GM19193 (cell line): ENCODE results near the gene ITGA5.

Experiments used
- POLR2A ChIP-seq: IDR thresholded peaks from 4 replicates; pipeline ENCODE4 v1.6.1; 2011; ENCODE audit not compliant: insufficient read depth, insufficient read length; ENCODE audit errors: extremely low read depth

The ITGA5 gene

DNA sequence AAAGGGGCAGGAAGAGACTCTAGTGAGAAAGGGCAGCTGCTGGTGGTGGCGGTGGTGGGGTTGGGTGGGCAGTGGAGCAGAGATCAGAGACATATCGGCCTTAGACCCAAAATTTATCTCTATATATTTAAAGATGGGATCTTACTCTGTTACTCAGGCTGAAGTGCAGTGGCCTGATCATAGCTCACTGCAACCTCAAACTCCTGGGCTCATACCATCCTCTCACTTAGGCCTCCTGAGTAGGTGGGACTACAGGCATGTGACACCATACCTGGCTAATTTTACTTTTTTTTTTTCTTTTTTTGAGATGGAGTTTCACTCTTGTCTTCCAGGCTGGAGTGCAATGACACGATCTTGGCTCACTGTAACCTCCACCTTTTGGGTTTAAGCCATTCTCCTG is 18.6 kb upstream of the ITGA5 start:
- TF ChIP-seq POLR2A: no peak

DNA sequence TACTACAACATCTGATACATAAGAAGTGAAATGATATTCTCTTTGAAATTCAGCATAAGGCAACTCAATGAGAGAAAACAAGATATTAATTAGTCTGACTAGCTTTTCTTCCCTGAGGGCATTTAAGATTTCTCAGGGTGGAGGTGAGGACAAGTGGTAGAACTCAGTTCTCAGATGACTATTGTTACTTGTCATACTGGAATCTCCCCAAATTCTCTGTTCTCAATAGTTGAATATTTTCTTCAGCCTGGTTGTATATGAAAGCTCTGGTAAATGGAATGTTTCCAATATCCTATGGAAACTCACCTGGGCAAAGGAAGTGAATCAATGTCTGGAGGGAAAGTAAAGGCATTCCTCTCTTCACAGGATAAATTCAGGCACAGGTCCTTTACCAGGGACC is 18.2 kb upstream of the ITGA5 start:
- TF ChIP-seq POLR2A: no peak

DNA sequence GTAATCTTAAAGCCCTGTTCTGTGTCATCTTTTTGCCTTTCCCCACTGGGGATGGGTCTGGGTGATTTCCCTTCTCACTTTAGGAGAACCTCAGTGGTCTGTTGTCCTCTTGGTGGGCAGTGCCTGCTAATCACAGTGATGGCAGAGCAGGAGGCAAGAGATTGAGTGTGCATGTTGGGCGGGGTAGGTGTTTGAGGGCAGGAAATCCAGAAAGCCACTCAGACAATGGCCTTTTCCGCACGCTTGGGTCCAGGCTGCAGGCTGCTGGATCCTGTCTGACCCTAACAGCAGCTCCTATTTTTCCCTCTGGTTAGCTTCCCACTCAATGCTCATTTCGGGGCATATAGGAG is 13.7 kb upstream of the ITGA5 start:
- no peak for TF ChIP-seq POLR2A

DNA sequence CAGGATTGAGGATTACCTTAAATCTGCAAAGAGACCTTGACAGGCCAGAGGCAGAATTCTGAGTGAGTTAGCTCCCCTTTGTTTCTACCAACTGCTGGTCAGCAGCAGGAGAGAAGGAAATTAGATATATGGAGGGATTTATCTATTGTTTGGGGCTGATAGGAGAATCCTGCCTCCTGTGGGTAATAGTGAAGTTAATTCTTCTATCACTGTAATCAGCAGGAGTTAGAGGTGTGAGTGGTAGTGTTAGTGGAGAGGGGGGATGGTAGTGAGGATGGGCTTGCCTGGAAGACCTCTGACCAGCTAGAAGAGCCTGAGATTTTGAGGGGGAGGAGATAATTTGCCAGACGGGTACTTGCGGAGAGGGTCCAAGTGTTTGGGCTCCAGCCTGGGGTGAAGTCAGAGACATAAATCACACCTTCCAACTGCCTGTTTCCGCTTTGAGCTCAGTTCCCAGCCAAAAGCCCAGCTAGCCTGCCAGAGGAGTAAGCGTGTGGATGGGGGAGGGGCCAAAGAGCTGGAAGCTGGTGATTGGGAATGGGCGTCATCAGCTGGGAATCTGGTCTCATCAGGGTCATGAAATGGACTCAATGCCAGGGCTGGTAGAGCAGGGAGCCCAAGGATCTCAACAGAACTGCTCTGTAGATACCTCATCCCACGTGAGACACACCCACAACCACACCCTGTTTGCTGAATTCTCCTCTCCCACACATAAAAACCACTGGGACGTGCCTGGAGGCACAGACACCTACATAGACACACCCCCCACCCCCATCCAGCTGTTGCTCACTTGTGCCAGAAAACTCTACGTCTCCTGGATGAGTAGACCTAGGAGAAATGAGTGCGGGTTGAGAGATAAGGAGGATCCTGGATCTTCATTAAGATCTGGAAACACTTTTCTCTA is 13.1 kb upstream of the ITGA5 start:
- no peak for TF ChIP-seq POLR2A

DNA sequence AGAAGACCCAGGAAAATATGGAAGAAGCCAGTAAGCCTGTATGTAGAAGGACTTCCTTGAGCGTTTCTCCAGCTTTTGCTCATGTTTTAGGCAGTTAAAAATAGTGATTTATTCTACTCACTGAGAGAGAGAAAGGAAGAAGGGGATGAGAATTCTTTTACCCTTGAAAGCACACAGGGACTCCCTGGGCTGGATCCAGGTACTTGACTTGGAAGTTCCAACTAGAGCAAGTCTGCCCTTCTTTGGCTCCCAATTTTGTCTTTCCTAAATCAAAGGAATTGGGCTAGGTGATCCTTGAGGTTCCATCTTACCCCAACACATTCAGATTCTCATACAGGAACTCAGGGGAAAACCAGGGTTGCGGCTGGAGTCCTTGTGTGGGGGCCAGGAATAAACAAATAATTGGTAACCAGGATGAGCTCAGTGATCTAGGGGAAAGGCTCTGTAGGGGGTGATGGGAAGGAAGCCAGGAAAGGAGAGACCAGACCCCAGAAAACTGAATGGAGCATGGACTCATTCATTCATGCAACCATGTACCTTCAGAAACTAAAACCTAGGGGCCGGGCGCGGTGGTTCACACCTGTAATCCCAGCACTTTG is 11.5 kb upstream of the ITGA5 start:
- no peak for TF ChIP-seq POLR2A

DNA sequence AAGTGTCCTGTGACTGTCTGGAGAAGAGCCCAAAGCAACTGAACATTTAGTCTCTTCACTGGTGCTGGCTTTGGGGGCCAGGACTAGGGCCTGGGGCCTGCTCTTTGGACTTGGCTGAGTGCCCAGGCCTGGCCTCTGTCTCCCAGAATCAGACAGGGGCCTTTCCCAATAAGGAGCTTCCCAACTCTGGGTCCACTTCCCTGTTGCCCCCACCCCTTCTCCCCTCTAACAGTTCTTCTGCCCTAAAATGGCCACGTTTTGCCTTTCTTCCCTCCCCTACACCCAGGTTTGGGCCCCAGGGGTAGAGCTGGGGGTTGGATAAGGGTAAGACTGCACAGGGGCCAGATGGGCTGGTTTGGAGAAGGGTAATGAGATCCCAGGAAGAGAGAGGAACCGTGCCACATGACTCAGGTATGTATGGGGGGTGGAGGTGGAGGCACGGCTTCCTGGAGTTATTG is 10.0 kb upstream of the ITGA5 start:
- TF ChIP-seq POLR2A: no peak

DNA sequence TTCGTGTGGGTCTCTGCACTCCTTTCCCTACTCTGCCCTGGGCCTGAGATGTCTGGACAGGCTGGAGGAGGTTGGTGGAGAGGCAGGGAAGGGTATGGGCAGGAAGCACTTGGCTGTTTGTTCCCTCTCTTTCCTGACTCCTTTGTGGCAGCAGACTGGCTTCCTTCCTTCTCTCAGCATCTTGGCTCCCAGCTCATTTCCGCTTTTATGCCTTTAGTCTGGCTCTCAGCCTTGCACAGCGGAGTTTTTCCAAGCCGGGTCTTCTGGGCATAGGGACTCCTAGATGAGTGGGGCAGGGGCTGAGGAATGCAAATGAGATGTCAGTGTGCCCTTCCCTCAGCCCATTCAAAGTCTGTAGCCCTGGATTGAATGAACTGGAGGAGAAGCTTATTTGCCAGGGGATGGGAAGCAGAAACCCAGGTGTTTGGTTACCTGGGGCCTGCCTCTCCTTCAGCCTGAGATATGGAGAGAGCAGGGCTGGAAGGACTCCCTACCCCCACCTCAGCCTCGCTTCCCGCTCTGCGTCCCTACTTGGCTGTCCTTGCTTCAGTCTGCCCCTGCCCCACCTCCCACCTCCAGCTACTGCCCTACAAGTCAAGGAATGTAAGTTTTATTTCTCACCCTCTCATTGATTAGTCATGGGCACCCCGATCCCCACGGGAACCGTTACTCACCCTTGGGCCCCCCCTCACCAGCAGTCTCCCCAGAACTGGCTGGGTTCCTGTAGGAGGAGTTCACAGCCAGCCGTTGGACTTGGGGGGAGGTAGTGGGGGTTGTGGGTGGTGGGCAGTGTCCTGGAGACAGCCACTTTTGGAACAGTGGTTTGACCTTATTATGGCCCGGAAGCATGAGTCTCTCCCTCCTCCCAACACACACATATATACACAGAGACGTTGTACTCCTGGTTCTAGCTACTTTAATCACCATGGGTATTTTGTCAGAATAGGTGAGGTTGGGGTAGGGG is 9.3 kb upstream of the ITGA5 start:
- no peak for TF ChIP-seq POLR2A

DNA sequence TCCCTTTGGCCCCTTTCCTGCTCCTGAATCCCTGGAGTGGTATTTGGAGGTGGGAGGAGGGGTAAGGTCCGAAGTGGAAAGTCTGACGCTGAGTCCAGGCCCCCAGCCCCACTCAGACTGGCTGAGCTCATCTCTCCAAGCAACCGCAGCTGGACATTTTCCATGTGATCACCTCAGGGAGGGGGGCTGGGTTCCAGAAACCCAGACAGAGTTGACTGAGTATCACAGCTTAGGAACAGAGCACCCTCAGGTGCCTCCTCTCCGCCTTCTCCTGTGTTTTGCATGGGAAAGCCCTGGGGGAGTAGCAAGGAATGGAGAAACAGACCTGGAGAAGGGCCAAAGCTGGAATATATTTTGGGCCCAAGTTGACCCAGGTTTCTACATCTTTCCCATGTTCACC is 8.0 kb upstream of the ITGA5 start:
- no peak for TF ChIP-seq POLR2A

DNA sequence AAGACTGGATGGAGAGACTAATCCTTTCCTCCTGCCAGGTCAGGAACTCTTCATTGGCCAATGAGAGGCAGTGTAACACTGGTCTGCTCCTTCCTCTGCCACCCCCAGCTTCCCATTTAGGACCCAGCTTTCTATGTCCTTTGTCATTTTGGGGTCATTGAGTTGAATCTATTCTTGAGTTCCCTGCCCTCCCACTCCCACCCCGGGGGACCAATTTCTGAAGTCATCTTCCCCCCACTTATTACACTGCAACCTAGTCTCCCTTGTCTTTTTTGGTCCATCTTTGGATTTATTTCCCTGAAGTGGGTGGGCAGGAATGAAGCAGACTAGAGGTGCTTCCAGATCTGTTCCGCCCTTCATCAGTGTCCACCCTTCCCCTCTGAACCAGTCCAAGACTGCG is 7.6 kb upstream of the ITGA5 start:
- no peak for TF ChIP-seq POLR2A

DNA sequence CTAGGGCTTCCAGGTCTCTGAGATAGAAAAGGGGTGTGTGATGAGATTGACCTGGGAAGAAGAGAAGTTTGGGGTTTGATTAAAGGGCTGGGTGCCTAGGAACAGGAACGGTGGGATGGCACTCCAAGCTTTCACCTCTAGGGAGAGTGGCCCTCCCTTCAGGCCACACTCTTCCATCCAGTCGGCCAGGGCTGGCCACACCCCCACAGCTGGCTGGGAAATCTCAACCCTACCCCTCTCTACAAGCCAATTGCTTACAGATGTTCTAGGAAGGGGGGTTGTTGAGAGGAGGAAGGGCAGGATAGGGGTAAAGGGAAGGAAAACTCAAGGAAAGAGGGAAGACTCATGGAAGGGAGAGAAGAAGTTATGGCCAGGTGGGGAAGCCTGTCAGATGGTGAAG is 6.6 kb upstream of the ITGA5 start:
- TF ChIP-seq POLR2A: no peak

DNA sequence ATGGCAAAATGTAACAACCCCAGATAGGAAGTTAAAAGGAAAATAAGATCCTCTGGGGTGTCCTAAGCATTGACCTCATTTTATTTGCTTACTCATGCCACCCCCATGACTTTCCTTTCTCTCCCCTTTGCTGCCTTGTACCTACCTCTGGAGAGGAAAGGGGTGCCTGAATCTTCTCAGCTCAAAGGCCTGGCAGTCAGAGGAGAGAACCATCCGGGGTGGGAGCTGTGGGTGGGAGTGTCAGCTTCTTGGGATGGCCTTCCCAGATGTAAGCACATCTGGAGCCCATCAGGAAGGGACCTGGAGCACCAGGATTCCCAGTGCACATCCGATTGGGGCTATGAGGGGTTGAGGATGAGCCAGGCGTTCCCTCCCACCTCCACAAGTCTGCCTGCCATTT is 5.2 kb upstream of the ITGA5 start:
- no peak for TF ChIP-seq POLR2A

DNA sequence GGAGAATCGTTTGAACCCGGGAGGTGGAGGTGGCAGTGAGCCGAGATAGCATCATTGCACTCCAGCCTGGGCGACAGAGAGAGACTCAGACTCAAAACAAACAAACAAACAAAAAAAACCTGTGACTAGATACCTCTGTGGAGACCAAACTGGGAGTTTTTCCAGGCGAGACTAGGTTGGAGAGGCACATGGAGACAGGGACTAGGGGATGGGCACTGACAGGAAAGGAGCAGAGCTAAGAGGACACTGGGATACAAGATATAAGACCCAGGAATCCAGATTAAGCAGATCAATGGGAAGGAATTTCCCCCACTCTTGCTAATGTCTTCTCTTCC is 4.7 kb upstream of the ITGA5 start:
- no peak for TF ChIP-seq POLR2A

DNA sequence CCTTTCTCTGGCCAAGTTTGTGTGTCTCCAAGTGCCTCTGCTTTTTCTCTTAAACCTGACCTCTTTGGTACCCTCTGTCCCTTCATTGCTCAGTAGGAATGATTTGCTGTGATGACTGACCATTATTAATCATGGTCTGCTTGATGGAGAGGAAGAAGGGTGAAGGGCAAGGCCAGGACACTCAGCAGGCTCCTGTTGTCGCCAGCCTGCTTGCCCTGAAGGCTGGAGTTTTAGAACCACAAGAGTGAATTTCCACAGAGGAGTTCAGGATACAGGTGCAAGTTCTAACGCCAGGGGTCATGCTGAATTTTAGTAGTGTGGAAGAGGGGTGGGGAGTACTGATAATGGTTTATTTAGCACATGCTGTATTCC is 2.8 kb upstream of the ITGA5 start:
- no peak for TF ChIP-seq POLR2A

DNA sequence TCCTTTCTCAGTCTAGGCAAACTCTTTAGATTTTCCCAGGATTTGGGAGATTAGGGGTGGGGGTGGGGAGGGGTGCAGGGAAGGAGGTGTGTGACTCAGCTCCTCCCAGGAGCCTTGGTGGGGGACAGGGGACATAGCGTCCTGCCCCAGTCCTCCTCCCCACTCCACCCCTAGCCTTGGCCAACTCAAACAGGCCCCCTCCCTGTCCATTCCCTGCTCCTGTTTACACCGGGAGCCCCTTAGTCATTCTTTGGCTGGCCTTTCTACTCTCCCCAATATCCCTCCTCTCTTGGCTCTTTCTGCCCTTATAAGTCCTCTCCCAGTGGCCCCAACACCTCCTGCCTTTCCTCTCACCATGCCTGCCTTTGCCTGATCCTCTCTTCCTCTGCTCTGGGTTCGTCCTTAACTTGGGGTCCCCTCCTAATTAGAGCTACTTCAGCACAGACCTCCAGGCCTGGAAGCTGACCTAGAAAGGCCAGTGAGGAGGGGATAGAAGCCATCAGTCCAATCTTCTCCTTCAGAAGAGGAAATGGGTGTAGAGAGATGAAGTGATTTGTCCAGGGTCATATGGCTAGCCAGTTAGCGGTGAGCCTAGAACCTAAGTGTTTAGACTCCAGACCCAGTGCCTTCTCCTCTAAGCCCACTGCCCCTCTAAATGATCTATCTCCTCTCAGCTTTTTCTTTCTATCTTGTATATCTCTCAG is 2.3 kb upstream of the ITGA5 start:
- no peak for TF ChIP-seq POLR2A

DNA sequence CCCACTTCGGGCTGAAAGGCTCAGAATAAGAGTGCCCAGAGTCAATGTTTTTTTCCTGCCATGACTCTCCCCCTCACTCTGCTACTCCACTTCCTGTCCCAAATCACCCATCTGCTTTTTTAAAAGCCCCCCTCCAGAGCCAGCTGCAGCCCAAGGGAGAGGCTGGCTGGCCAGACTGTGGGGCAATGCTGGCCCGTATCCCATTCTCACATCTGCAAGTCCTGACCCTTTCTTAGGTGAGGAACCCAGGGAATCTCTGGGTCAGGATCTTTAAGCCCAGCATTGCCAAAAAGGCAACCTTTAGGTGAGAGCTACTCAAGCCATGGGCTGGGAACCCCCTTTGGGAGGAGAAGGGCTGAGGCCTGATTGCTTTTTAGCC is 1.7 kb upstream of the ITGA5 start:
- TF ChIP-seq POLR2A: no peak

DNA sequence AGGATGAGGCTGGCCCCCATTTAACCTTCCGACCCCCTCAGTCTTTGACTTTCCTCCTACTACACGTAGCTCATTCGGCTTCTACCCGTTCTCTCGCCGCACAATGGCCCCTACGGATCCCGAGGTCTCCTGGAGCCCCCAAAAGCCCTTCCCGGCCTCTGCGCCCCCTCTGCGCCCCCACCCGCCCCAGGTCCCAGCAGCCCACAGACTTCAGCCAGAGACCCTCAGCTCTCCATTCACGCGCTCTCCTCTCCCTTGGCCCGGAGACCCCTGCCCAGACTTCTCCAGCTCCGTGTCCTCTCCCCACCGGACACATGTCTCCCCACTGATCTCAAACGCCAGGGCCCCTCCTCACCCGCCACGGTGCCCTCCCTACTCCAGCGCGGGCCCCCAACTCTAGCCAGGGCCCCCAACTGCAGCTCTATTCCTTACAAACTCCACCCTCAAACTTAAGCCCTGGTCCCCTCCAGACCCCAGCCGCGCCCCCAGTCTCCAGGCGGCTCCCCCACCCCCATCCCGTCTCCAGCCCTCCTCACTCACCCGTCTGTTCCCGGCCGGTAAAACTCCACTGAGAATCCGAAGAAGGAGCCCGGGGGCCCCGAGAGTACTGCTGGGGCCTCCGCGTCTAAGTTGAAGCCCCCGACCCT is 502 bp downstream of the ITGA5 start:
- TF ChIP-seq POLR2A: no peak
